Measurements from ENCODE around the gene RNU6-1.

The RNU6-1 gene

DNA sequence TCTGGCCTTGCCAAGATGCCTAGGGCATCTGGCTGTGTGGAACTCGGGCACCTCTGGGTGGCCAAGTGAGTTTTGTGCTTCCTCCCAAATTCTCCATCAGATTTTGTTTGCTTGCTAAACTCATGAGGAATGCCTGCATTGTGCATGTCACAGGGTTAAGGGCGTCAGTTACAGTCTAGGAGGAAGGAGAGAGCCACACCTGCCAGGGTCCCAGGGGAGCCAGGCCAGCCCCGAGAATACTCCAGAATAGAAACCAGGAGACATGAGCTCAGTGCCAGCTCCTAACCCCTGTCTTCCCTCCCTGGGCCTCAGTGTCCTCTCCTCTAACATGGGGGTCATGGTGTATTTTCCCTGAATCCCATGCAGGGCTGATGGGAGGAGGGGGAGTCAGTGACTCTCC lies 36.5 kb downstream of the RNU6-1 start:
- TF ChIP-seq, protein P1, sequence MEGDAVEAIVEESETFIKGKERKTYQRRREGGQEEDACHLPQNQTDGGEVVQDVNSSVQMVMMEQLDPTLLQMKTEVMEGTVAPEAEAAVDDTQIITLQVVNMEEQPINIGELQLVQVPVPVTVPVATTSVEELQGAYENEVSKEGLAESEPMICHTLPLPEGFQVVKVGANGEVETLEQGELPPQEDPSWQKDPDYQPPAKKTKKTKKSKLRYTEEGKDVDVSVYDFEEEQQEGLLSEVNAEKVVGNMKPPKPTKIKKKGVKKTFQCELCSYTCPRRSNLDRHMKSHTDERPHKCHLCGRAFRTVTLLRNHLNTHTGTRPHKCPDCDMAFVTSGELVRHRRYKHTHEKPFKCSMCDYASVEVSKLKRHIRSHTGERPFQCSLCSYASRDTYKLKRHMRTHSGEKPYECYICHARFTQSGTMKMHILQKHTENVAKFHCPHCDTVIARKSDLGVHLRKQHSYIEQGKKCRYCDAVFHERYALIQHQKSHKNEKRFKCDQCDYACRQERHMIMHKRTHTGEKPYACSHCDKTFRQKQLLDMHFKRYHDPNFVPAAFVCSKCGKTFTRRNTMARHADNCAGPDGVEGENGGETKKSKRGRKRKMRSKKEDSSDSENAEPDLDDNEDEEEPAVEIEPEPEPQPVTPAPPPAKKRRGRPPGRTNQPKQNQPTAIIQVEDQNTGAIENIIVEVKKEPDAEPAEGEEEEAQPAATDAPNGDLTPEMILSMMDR (IDR thresholded peaks at IDR 0.05; ENCODE audit: unreplicated experiment in 3 of 3): no peak
- no peaks in the 10 kb centered on the region for H3K4me1 Mint-ChIP-seq
- H3K9me3 Mint-ChIP-seq: no peaks in the 10 kb centered on the region
- peaks cover 5% of the 10 kb centered on the region for H3K36me3 Mint-ChIP-seq (ENCODE audit: low read depth)
- H3K27ac Mint-ChIP-seq: no peak overlapping the region
- H3K4me3 Mint-ChIP-seq: no peak overlapping the region
- no peaks in the 10 kb centered on the region for H3K27me3 Mint-ChIP-seq (ENCODE audit: low read depth)

DNA sequence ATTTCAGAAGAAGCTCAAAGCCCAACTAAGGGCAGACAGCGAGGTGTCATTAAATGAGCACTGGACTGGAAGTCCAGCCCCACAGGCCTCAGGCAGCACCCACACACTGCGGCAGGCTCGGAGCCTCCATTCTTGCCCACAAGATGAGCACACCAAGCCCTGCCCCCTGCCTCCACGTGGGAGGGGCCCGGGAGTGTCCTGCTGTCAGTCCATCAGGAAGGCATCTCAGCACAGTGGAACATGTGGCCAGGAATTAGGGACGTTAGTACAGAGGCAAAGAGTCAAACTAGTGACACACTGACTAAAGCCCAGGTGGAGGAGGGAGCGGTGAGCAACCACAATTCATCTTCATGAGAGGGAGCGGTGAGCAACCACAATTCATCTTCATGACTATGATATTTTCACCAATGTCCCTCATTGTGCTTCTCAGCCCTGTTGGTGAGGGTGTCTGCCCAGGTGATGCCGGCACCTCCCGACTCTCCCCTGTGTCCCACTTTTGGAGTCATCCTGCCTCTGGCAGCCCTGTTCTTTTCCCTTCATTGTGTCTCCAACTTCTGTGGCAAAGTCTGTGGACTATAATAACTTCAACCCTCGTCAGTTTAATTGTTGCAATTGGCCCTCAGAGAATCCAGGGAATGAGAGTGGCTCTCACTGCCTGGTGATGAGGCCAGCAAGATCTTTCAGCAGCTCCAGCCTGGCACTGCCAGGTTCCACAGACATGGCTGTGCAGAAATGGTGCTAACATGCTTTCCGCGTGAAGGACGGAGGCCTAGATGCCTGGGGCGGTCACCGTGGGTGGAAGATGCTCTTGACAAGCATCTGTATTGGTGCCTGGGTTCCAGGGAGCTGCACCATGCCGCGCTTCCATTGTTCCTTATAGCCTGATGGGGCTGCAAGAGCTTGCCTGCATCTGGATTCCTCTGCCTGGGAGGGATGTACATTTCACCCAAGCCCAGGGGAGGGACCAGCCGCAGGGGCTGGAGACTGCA lies 37.6 kb downstream of the RNU6-1 start:
- no peaks in the 10 kb centered on the region for H3K27me3 Mint-ChIP-seq (ENCODE audit: low read depth)
- no peak overlapping the region for H3K27ac Mint-ChIP-seq
- H3K4me3 Mint-ChIP-seq: no peak overlapping the region
- no peaks in the 10 kb centered on the region for H3K4me1 Mint-ChIP-seq
- TF ChIP-seq, protein P1 (IDR thresholded peaks at IDR 0.05; ENCODE audit: unreplicated experiment in 3 of 3): no peak
- H3K9me3 Mint-ChIP-seq: no peaks in the 10 kb centered on the region
- no peaks in the 10 kb centered on the region for H3K36me3 Mint-ChIP-seq (ENCODE audit: low read depth)

DNA sequence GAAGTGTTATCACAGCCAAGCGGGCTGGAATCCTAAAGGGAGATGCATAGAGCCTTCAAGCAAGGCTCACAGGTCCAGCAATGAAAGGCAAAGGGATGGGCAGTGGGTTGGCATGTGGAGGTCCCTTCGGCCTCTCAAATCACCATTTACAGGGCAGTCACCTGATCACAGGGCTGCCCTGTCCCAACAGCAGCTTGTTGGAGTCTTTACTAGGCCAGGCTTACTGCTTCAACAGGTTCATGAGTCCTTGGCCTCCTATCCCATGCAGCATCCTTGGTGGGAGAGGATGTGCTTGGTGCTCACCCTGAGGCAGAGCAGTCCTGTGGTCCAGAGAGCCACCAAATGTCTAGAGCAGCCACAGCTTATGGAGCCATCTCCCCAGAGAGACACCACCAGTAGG lies 38.7 kb downstream of the RNU6-1 start:
- H3K36me3 Mint-ChIP-seq (ENCODE audit: low read depth): peaks cover 1% of the 10 kb centered on the region
- TF ChIP-seq, protein P1 (IDR thresholded peaks at IDR 0.05; ENCODE audit: unreplicated experiment in 3 of 3): no peak
- H3K4me1 Mint-ChIP-seq: no peaks in the 10 kb centered on the region
- H3K9me3 Mint-ChIP-seq: no peaks in the 10 kb centered on the region
- H3K4me3 Mint-ChIP-seq: no peak overlapping the region
- no peaks in the 10 kb centered on the region for H3K27me3 Mint-ChIP-seq (ENCODE audit: low read depth)
- H3K27ac Mint-ChIP-seq: no peak overlapping the region

DNA sequence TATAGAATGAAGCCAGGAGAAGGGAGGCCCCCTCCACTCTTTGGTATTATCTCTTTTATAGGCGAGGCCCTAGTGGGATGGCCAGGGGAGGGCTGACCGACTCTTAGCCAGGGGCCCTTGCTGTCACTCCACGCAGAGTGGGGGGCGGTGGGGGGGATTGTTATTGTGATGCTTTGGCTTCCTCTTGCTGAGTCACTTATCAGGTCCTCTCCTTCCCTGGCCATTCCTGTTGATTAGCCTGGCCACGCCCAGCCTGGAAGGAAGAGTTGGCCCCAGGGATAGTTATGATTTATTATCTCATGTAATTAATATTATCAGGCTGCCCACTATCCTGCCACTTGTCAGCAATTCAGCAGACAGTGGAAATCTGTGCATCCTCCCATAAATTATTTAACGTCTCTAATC lies 40.0 kb downstream of the RNU6-1 start:
- Mint-ChIP-seq H3K27me3 (ENCODE audit: low read depth) (no peaks in the 10 kb centered on the region), H3K9me3 (peaks cover 11% of the 10 kb centered on the region), H3K36me3 (ENCODE audit: low read depth) (peaks cover 15% of the 10 kb centered on the region), H3K4me1 (no peaks in the 10 kb centered on the region), H3K27ac (no peak overlapping the region), H3K4me3 (no peak overlapping the region)
- TF ChIP-seq, protein P1 (IDR thresholded peaks at IDR 0.05; ENCODE audit: unreplicated experiment in 3 of 3): no peak

DNA sequence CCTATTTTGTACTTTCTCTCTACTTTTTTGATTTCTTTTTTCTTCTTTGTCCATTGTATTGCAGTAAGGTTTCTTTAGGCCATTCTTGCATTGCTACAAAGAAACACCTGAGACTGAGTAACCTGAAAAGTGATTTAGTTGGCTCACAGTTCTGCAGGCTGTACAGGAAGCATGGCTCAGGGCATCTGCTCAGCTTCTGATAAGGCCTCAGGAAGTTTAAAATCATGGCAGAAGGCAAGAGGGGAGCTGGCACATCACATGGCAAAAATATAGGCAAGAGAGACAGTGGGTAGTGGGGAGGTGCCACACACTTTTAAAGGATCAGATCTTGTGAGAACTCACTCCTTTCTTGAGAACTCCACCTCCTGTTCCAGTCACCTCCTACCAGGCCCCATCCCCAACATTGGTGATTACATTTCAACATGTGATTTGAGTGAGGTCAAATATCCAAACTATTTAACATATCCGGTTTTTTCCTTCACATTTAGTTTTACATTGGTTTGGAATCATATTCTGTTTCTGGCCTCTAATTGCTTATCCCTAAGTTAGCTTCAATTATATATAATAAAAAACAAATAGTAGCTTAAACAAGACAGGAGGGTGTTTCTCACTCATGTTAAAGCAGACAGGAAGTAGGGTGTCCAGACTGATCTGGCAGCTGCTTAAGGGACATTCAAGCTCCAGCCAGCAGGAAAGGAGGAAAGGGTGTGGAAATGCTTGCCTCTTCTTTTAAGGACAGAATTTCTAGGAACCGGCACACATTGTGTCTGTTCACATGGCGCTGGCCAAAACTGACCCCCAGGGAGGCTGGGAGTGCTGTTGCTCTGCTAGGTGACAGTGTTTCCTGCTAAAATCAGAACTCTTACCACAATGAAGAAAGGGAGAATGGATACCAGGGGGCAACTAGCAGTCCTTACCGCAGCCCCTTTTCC lies 43.4 kb downstream of the RNU6-1 start:
- Mint-ChIP-seq H3K27me3 (ENCODE audit: low read depth) (no peaks in the 10 kb centered on the region), H3K4me1 (peaks cover 10% of the 10 kb centered on the region), H3K36me3 (ENCODE audit: low read depth) (peaks cover 20% of the 10 kb centered on the region), H3K4me3 (no peak overlapping the region), H3K9me3 (peaks cover 11% of the 10 kb centered on the region), H3K27ac (no peak overlapping the region)
- TF ChIP-seq, protein P1 (IDR thresholded peaks at IDR 0.05; ENCODE audit: unreplicated experiment in 3 of 3): no peak
